K562 (cell line): Measurements from ENCODE around the gene SLC30A4. TPM values are rescaled to one million over a fixed set of nuclear protein-coding genes. Genes with fewer than 3 reads are reported as not detected.

Source experiments
- BRCA1 ChIP-seq, 2 experiments: fragments of 450-650 bp in 1 of 2; sonication (generic) in 1 of 2; formaldehyde crosslinking in 1 of 2; IDR thresholded peaks; 2 replicates each; pipeline versions ENCODE4 v1.5.0 to v1.6.1; 2017 to 2020; ENCODE audit warnings: mild to moderate bottlenecking in 1 of 2, missing genetic modification reagents in 1 of 2
- DEAF1 ChIP-seq: fragments of 450-650 bp; formaldehyde crosslinking; IDR thresholded peaks from 2 replicates; pipeline ENCODE4 v1.4.0; 2020; ENCODE audit warnings: mild to moderate bottlenecking, moderate library complexity
- EZH2 ChIP-seq: IDR thresholded peaks from 2 replicates; pipeline ENCODE4 v1.6.1; 2012; ENCODE audit warnings: low read depth, mild to moderate bottlenecking, inconsistent platforms, low read length, borderline replicate concordance
- GABPA ChIP-seq: fragments of 200-800 bp; sonication (Bioruptor generic); conservative IDR thresholded peaks from 2 replicates; pipeline ENCODE4 v1.6.1; 2016; ENCODE audit warnings: low read depth, missing genetic modification characterization, missing compliant biosample characterization
- HDAC3 ChIP-seq: fragments of 450-650 bp; IDR thresholded peaks from 2 replicates; pipeline ENCODE4 v1.6.1; 2018; ENCODE audit warnings: borderline replicate concordance, mild to moderate bottlenecking, moderate library complexity; ENCODE audit not compliant: partially characterized antibody
- HMGXB4 ChIP-seq: sonication (generic); formaldehyde crosslinking; IDR thresholded peaks from 2 replicates; pipeline ENCODE4 v1.8.1; 2023; ENCODE audit warnings: mild to moderate bottlenecking, missing genetic modification reagents
- LEF1 ChIP-seq: fragments of 450-650 bp; IDR thresholded peaks from 2 replicates; pipeline ENCODE4 v1.6.1; 2016; ENCODE audit warnings: mild to moderate bottlenecking
- MAFG ChIP-seq: fragments of 450-650 bp; conservative IDR thresholded peaks from 2 replicates; pipeline ENCODE4 v1.6.1; 2016; ENCODE audit warnings: missing genetic modification characterization, missing compliant biosample characterization
- MED1 ChIP-seq: sonication (generic); formaldehyde crosslinking; IDR thresholded peaks from 2 replicates; pipeline ENCODE4 v1.8.1; 2023; ENCODE audit warnings: missing genetic modification reagents, borderline replicate concordance
- NFIC ChIP-seq: fragments of 450-650 bp; IDR thresholded peaks from 2 replicates; pipeline ENCODE4 v1.6.1; 2017; ENCODE audit warnings: mild to moderate bottlenecking, inconsistent platforms
- NR0B1 ChIP-seq: fragments of 450-650 bp; IDR thresholded peaks from one replicate; pipeline ENCODE4 v1.6.1; 2018; ENCODE audit warnings: mild to moderate bottlenecking, moderate library complexity; ENCODE audit not compliant: partially characterized antibody
- POLR2A ChIP-seq: fragments of 450-650 bp; conservative IDR thresholded peaks from 2 replicates; pipeline ENCODE4 v1.6.1; 2016
- POU5F1 ChIP-seq: fragments of 150-350 bp; IDR thresholded peaks from 2 replicates; pipeline ENCODE4 v1.6.1; 2014; ENCODE audit warnings: borderline replicate concordance, low read length, low read depth, mild to moderate bottlenecking; ENCODE audit not compliant: partially characterized antibody
- PYGO2 ChIP-seq: fragments of 450-650 bp; IDR thresholded peaks from 2 replicates; pipeline ENCODE4 v1.6.1; 2016; ENCODE audit warnings: mild to moderate bottlenecking, missing genetic modification characterization, moderate library complexity, missing compliant biosample characterization
- TARDBP ChIP-seq: fragments of 450-650 bp; IDR thresholded peaks from 2 replicates; pipeline ENCODE4 v1.6.1; 2016
- TCF3 ChIP-seq: sonication (generic); formaldehyde crosslinking; IDR thresholded peaks from 2 replicates; pipeline ENCODE4 v1.4.0; 2020; ENCODE audit warnings: mild to moderate bottlenecking, missing genetic modification reagents
- THAP7 ChIP-seq: fragments of 250-450 bp; sonication (Bioruptor Pico); IDR thresholded peaks from 2 replicates; pipeline ENCODE4 v1.5.0; 2021
- ZBTB2 ChIP-seq: fragments of 450-650 bp; IDR thresholded peaks from 2 replicates; pipeline ENCODE4 v1.6.1; 2016; ENCODE audit warnings: antibody characterized with exemption
- ZNF3 ChIP-seq: fragments of 250-450 bp; sonication (Bioruptor Pico); IDR thresholded peaks from 2 replicates; pipeline ENCODE4 v1.5.0; 2021; ENCODE audit warnings: mild to moderate bottlenecking, moderate library complexity
- ZNF512 ChIP-seq: IDR thresholded peaks from 2 replicates; pipeline ENCODE4 v1.6.1; 2016; ENCODE audit warnings: missing genetic modification characterization, missing compliant biosample characterization
- polyA plus RNA-seq, 8 experiments: library from polyadenylated mRNA; depleted of rRNA in 4 of 8; stranded (reverse) in 5 of 8; unstranded in 3 of 8; fragments of >200 nt; fragmentation: Nextera tagmentation in 2 of 8; fragmentation: Illumina TruSeq in 1 of 8; extraction: Ambion mirVana in 2 of 8; extraction: Trizol in 1 of 8; gene quantifications; 2 replicates each; pipeline versions ENCODE4 v1.2.1 to v1.2.3, GENCODE V29; 2011 to 2014; ENCODE audit warnings: inconsistent platforms in 1 of 8, missing spikeins in 1 of 8
- total RNA-seq, 7 experiments: library from RNA; depleted of rRNA in 6 of 7; stranded (reverse); fragments of >200 nt in 6 of 7; fragmentation: Illumina TruSeq in 2 of 7; extraction: Trizol in 2 of 7; gene quantifications; 2 replicates each; pipeline versions ENCODE4 v1.2.1 to v1.2.3, GENCODE V29; 2011 to 2021; ENCODE audit warnings: low replicate concordance in 1 of 7

SLC30A4 gene
- total and polyA plus RNA-seq, 9 of the 15 experiments (the other 6 are each of a cell fraction or from before 2014, with no cell fraction given), result 0.21 to 0.73 (median 0.36) TPM

- no peak for TF ChIP-seq MAFG
- TF ChIP-seq NR0B1, result no peak
- no peak for TF ChIP-seq BRCA1 (IDR thresholded peaks at IDR 0.05)
- no peak for TF ChIP-seq BRCA1 (CRISPR knock-in tag; IDR thresholded peaks at IDR 0.05)
- no peak for TF ChIP-seq POLR2A
- no peak for TF ChIP-seq ZBTB2
- TF ChIP-seq POU5F1, result no peak
- TF ChIP-seq ZNF512 (tag), result no peak
- no peak for TF ChIP-seq MED1 (CRISPR knock-in tag)
- TF ChIP-seq HDAC3, result no peak
- no peak for TF ChIP-seq DEAF1
- TF ChIP-seq NFIC, result no peak
- TF ChIP-seq THAP7 (CRISPR knock-in tag), result no peak
- no peak for TF ChIP-seq LEF1
- no peak for TF ChIP-seq PYGO2
- TF ChIP-seq EZH2, result no peak
- no peak for TF ChIP-seq GABPA (tag)
- TF ChIP-seq TCF3 (CRISPR knock-in tag), result no peak
- no peak for TF ChIP-seq HMGXB4 (CRISPR knock-in tag)
- TF ChIP-seq TARDBP, result no peak
- no peak for TF ChIP-seq ZNF3
These were observed 66.1 kb downstream of the SLC30A4 start (continued) for GRCh38 chr15:45456212-45457106.
